Prostate gland (tissue), 2 donors: ENCODE measurements around the gene DUOXA2.

ENCODE experiments used
- POLR2A ChIP-seq: fragments of 450-650 bp; IDR thresholded peaks from one replicate; pipeline ENCODE4 v1.6.1; 2016; ENCODE audit warnings: antibody characterized with exemption, mild to moderate bottlenecking
- TF ChIP-seq, protein P1 (sequence below), 4 experiments: fragments of 200-600 bp in 2 of 4; fragments of 450-650 bp in 2 of 4; sonication (generic) in 2 of 4; IDR thresholded peaks; 1 replicate in 3 of 4; 2 replicates in 1 of 4; pipeline ENCODE4 v1.5.1; 2016 to 2019; ENCODE audit warnings: antibody characterized with exemption in 4 of 4, mild to moderate bottlenecking in 2 of 4, moderate library complexity in 2 of 4

DNA sequence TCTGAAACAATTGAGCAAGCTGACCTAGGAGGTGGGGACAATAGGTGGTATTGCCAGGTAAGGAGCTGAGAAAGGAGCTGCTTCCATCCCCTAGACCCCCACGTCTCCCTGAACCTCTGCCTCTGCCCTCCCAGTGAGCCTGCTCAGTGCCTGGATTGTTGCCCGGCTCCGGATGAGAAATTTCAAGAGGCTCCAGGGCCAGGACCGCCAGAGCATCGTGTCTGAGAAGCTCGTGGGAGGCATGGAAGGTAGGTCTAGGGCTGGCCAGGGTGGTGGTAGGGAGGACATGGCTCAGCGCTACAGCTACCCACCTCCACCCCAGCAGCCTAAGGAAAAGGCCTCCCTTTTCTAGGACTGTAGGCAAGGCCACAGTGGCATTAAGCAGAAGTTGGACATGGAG lies 28.9 kb downstream of the DUOXA2 start:
- TF ChIP-seq, protein P1, sequence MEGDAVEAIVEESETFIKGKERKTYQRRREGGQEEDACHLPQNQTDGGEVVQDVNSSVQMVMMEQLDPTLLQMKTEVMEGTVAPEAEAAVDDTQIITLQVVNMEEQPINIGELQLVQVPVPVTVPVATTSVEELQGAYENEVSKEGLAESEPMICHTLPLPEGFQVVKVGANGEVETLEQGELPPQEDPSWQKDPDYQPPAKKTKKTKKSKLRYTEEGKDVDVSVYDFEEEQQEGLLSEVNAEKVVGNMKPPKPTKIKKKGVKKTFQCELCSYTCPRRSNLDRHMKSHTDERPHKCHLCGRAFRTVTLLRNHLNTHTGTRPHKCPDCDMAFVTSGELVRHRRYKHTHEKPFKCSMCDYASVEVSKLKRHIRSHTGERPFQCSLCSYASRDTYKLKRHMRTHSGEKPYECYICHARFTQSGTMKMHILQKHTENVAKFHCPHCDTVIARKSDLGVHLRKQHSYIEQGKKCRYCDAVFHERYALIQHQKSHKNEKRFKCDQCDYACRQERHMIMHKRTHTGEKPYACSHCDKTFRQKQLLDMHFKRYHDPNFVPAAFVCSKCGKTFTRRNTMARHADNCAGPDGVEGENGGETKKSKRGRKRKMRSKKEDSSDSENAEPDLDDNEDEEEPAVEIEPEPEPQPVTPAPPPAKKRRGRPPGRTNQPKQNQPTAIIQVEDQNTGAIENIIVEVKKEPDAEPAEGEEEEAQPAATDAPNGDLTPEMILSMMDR (IDR thresholded peaks at IDR 0.05), result no peak
- TF ChIP-seq POLR2A, result no peak
